K562 (cell line): ENCODE data around the gene CARD11.

Experiments
- CHD2 ChIP-seq: IDR thresholded peaks from 2 replicates; pipeline ENCODE4 v1.6.1; 2011; ENCODE audit warnings: low read depth, low read length
- CREB3 ChIP-seq: fragments of 450-650 bp; conservative IDR thresholded peaks from 2 replicates; pipeline ENCODE4 v1.6.1; 2016; ENCODE audit warnings: missing genetic modification characterization, low read depth, mild to moderate bottlenecking, missing compliant biosample characterization, moderate library complexity
- CTCF ChIP-seq, 3 experiments: IDR thresholded peaks in 2 of 3; conservative IDR thresholded peaks in 1 of 3; 2 replicates each; pipeline ENCODE4 v1.5.1; 2011 to 2012; ENCODE audit warnings: low read length in 3 of 3, mild to moderate bottlenecking in 3 of 3, control low read depth in 2 of 3, improper control_type of control experiment in 1 of 3, inconsistent platforms in 1 of 3, low read depth in 1 of 3, mixed read lengths in 1 of 3, moderate library complexity in 1 of 3; ENCODE audit not compliant: insufficient read depth in 2 of 3
- DNMT1 ChIP-seq: fragments of 450-650 bp; IDR thresholded peaks from 2 replicates; pipeline ENCODE4 v1.6.1; 2016; ENCODE audit warnings: antibody characterized with exemption, mild to moderate bottlenecking
- EZH2 ChIP-seq: IDR thresholded peaks from 2 replicates; pipeline ENCODE4 v1.6.1; 2012; ENCODE audit warnings: low read depth, mild to moderate bottlenecking, inconsistent platforms, low read length, borderline replicate concordance
- SMARCC2 ChIP-seq: fragments of 450-650 bp; IDR thresholded peaks from 2 replicates; pipeline ENCODE4 v1.6.1; 2017; ENCODE audit warnings: antibody characterized with exemption, moderate library complexity, mild to moderate bottlenecking, low read depth
- ZNF518B ChIP-seq: fragments of 250-450 bp; sonication (Bioruptor Pico); IDR thresholded peaks from 2 replicates; pipeline ENCODE4 v1.5.0; 2021; ENCODE audit warnings: mild to moderate bottlenecking, moderate library complexity

GRCh38 chr7:3005257-3005656 lies 38.4 kb downstream of the CARD11 start:
- TF ChIP-seq CHD2 (no peak), ZNF518B (CRISPR knock-in tag) (no peak), CREB3 (no peak), CTCF (IDR thresholded peaks at IDR 0.05 in 2 of 3, conservative IDR thresholded peaks at IDR 0.05 in 1 of 3; ENCODE audit: insufficient read depth in 2 of 3, low read depth in 1 of 3, low read length in 3 of 3) (no peak), EZH2 (no peak), DNMT1 (no peak), SMARCC2 (no peak)
